Endometrium (tissue), 2 donors: Measurements from ENCODE around the gene ZNF780A.
"Not testable (repeated sequence)": the region's sequence is repeated elsewhere in the genome, so short reads cannot be mapped to it uniquely, and the experiment has no call there.

Experiments
- FAIRE-seq: peaks from 2 replicates; lab custom pipeline; 2012; peaks lifted over from hg19 to GRCh38; lab: Jason Lieb, UNC
- donor health status: control.
- donor health status: control.

ZNF780A gene

DNA sequence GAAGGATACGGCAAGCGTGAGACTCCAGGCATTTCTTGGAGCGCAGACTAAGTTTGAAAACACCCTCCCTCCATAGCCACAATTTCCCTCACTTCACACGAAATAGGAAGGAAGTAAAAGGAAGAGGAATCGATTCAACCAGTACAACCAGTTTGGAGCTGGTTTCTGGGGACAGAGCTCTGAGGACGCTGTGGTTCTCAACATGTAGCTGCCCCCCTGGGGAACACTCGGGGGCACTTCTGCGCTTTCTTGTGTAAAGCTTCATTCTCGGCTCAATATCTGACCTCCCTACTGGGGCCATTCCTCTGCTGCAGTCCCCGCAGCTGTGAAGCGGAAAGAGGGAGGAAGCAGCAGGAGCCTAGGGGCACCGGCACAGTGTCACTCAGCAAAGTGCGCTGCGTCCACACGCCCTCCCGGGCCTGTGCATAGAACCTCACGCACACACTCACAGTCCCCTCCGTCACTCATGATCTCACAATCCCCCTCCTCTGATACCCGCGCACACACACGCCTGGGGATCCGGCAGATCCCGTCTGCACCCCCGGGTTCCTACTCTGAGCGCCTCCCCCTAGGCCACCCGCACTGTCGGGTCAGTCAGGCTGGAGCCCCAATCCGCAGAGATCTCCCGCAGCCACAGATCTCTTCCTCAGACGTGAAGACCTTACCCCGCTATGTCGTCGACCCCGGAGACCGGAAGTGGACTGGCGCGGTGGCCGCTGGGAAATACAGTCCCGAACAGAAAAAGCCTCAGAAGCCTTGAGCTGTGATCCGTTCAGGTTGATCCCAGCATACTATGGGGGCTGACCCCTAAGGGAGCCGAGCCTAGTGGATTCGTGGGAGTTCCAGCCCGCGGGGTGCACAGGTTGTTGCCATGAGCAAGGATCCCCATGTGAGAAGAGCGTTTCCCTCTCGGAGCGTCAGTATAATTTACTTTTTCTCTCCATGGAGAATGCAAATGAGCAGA is at the start of gene ZNF780A:
Gene ZNF780A (minus strand): TSS at position 703 of the 964 bp plus-strand sequence. CDS start 6,190 bp downstream, outside the sequence.
- FAIRE-seq = no peak

DNA sequence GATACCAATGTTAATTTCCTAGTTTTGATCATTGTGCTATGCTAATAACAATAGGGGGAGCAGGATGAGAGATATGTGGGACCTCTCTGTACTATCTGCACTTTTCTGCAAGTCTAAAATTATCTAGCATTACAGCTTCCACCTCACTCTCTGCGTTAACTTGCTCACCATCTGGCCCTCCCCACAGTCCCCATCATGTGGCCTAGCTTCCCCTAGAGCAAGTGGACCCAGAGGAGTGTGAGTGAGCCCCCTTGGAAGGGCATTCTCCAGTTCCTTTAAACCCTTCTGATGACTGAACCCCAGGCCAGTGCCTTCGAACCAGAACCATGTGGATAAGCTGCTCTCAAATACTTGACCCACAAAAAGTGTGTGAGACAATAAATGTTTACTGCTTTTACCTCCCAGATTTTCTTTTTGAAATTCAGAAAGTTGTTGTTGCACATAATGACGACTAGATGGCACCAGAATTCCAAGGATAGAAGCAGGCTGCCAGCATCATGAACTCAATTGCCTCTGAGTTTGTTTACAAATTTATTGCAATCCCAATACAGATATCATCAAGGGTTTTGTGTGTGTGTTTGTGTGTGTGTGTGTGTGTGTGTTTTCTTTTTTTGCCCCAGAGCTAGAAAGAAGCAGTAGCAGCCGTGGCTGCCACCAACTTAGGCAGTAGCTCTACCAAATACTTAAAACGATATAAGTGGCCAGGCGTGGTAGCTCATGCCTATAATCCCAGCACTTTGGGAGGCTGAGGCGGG is 49.0 kb upstream of the ZNF780A start:
- peak; percentile 92 for FAIRE-seq

DNA sequence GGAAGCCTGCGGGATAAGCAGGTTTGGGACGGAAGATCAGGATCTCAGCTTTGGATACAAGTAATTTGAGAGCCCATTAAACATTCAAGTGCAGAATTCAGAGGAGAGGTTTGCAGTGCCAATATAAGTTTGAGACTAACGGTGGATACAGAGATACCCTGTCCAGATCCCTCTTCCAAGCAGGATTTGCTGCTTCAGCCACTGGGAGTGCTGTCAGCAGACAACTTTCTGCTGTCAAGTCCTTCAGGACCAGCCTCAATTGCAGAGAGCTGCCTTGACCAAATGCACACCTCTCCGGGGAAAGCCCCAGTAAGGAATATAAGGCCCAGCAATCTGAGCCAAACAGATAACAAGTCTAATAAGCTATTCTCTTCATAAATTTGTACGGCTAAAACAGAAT is 46.1 kb upstream of the ZNF780A start:
- FAIRE-seq = no peak

DNA sequence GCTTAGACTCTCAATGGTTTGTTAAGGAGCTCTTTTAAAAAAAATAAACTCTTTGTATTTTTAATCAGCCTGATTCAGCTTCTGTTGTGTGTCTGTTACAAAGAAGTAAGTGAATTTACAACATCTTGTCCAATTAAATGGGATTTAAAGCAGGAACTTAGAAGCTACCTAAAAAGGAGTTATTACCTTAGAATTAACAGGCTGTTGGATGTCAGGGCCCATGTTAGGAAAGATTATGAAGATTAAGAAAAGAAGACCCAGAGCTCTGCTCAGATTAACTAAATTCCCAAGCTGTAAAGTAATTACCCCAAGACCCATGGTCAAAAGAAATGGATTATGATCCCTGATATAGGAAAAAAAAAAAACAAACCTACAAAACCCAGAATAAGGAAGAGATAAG is 44.1 kb upstream of the ZNF780A start:
- no peak for FAIRE-seq

DNA sequence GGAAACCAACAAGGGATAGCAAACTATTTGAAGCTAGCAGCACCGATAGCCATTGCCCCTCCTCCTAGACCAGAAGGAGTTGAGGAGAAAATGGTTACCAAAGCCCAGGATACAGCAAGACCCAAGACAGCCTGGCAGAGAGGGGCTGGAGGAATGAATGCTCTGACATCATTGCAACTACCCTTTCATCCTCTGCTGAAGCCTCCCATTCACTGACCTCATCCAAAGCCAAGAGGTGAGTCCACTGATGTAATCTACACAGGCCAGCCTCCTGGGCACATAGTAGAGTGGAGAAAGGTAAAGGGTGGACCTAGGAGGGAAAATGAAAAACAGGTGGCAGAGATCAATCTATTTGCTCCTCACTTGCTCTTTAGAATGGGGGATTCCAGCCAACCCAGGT is 42.7 kb upstream of the ZNF780A start:
- no peak for FAIRE-seq

DNA sequence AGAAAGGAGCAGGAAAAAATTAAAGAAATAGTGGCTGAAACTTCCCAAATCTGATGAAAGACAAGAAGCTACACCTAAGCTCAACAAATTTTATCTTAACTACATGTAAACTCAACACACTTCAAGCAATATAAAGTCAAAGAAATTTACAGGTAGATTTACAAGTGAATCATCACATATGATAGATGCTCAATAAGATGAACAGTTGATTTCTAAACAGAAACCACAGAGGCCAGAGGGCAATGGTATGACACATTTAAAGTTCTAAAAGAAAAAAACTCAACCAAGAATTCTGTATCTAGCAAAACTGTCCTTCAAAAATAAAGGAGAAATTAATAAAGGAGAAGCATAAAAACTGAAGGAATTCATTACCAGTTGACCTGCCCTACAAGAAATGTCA is 39.3 kb upstream of the ZNF780A start:
- FAIRE-seq = no peak

DNA sequence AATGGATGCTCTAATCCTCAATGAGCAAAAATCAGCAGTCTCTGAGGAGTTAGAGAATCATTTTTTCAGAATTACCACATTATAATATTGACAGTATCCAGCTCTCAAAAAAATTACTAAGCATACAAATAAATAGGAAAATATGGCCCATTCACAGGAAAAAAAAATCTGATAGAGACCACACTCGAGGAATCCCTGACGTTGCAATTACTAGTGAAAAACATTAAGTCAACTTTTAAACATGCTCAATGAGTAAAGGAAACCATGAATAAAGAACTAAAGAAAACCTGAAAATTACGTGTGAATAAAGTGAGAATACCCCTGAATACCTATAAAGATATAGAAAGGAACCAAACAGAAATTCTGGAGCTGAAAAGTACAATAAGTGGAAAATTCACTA is 38.7 kb upstream of the ZNF780A start:
- no peak for FAIRE-seq

DNA sequence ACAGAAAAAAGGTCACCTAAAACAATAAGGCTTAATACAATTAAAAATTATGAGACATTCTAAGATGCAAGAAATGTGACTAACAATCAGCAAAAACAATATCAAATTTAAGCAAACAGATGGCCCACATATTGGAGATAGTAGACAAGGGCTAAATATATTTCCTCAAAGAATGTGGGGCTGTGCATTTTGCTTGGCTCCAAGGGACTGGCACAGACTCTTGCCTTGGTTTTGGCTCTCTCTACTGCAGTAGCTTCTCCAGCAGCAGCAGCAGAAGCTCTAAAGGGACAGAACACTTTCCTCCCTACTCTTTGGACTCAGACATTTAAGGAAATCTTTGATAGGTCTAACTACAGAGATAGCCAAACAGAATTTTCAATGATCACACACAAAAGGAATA is 38.2 kb upstream of the ZNF780A start:
- no peak for FAIRE-seq

DNA sequence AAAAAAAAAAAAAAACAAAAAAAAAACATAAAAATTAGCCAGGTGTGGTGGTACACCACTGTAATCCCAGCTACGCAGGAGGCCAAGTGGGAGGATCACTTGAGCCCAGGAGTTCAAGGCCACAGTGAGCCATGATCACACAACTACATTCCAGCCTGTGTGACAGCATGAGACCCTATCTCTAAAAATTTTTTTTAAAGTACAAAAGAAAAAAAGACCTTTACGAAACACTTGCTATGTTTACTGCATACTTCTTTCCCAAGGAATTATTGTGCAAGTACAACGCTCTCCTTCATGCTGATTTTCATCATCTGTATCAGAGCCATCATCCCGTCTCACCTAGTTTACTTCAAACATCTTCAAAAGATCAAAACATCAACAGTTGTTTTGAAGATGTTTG is 28.6 kb upstream of the ZNF780A start:
- FAIRE-seq = no peak

DNA sequence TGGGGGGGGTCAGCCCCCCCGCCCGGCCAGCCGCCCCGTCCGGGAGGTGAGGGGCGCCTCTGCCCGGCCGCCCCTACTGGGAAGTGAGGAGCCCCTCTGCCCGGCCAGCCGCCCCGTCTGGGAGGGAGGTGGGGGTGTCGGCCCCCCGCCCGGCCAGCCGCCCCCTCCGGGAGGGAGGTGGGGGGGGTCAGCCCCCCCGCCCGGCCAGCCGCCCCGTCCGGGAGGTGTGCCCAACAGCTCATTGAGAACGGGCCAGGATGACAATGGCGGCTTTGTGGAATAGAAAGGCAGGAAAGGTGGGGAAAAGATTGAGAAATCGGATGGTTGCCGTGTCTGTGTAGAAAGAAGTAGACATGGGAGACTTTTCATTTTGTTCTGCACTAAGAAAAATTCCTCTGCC is 27.9 kb upstream of the ZNF780A start:
- FAIRE-seq = not testable (repeated sequence)

DNA sequence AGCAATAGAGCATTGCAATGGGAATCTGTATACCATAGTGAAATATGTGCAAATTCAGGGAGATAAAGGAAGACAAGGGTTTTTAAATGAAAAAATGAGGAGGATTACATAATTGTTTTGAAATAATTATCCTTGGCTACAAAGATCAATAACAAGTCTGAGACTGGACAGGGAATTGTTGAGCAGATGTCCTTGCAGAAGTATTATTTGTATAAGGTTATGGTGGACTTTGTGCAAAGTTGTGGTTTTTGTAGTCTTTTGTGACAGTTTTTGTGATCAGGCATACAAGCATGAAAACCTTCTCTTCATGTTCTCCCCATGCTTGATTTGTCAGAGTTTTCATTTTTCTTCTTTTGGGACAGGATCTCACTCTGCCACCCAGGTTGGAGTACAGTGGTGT is 25.3 kb upstream of the ZNF780A start:
- no peak for FAIRE-seq

DNA sequence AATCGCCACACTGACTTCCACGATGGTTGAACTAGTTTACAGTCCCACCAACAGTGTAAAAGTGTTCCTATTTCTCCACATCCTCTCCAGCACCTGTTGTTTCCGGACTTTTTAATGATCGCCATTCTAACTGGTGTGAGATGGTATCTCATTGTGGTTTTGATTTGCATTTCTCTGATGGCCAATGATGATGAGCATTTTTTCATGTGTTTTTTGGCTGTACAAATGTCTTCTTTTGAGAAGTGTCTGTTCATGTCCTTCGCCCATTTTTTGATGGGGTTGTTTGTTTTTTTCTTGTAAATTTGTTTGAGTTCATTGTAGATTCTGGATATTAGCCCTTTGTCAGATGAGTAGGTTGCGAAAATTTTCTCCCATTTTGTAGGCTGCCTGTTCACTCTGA is 23.4 kb upstream of the ZNF780A start:
- not testable (repeated sequence) for FAIRE-seq

DNA sequence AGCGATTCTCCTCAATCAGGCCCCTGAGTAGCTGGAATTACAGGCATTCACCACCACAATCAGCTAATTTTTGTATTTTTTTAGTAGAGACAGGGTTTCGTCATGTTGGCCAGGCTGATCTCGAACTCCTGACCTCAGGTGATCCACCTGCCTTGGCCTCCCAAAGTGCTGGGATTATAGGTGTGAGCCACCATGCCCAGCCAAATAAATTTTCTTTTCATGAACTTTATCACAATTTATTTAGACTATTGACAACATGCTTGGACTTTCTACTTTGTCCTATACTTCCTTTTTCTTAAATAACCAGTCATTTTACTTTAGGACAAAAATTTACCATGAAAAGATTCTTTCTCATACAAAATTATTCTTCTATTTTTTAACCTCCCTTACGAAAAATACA is 21.5 kb upstream of the ZNF780A start:
- FAIRE-seq = not testable (repeated sequence)

DNA sequence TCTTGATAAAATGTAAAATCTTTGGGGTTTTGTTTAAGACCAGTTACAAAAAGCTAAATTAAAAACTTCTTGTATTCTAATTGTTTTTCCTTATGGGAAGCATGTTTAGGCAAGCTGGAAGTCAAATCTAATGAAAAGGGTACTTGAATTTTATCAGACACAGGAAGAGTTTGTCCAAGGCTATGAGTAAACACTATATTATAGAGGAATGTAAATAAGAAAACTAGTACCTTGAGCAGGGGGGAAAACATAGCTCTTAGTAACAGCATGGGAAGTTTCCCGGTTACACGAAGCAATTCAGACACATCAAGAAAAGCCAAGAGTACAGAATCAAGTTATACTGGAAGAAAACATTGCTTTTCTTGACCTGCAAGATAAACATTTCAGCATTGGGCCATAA is 19.8 kb upstream of the ZNF780A start:
- FAIRE-seq = no peak

DNA sequence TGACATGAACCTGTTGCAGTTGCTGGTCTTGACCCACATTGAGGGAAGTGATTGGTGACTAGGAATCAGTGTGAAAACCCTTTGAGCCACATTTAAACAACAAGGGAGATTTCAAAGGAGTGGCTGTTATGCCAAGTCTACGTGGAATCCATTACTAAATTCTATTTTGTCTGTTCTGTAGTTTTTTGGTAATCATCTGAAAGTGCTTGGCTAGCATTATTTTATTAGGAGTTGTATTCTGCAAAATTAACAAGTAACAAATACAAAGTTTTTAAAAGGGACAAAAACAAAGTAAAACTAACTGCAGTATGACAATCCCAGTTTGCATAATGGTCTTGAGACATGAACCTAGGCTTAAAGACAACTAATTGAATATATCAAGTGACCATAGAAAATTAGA is 14.0 kb upstream of the ZNF780A start:
- FAIRE-seq = no peak

DNA sequence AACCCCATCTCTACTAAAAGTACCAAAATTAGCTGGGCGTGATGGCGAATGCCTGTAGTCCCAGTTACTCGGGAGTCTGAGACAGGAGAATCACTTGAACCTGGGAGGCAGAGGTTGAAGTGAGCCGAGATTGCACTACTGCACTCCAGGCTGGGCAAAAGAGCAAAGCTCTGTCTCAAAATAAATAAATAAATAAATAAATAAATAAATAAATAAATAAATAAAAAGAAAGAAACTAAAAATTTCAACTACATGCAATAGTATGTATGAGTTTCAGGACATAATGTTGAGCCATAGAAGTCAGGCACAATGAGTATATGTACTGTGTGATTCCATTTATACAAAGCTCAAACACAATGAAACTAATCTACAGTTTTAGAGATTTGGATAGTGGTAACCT is 12.9 kb upstream of the ZNF780A start:
- FAIRE-seq = no peak

DNA sequence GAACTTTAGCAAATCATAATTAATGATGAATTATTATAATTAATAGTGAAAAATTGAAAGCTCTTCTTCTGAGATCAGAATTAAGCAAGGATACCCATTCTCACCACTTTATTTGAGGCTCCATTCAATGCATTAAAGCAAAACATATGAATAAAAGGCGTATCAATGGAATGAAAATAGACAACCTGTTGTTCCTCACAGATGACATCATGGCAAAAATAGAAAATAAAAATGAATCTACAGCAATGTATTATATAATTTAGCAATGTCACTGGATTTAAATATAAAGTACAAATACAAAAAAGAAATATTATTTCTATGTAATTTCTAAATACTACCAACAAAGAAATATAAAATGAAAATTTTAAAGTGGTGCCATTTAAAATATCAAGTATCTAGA is 11.1 kb upstream of the ZNF780A start:
- FAIRE-seq = no peak

DNA sequence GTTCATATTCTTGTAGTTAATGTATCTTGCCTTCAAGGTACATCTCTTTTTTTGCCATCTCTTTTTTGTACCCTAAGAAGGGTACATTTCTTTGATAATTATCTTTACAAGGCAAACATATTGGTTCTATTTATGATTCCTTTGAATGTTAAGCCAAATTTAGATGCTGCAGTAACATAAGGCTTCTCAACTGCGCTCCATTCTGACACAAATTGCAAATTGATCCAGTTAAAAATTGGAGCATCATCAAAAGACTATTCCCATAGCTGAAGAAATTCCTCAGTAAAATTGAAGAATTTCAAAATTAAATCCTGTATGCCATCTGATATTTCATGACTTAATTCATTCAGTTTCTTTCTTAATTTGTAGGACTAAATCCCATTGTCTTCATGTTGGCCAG is 2.7 kb upstream of the ZNF780A start:
- no peak for FAIRE-seq

DNA sequence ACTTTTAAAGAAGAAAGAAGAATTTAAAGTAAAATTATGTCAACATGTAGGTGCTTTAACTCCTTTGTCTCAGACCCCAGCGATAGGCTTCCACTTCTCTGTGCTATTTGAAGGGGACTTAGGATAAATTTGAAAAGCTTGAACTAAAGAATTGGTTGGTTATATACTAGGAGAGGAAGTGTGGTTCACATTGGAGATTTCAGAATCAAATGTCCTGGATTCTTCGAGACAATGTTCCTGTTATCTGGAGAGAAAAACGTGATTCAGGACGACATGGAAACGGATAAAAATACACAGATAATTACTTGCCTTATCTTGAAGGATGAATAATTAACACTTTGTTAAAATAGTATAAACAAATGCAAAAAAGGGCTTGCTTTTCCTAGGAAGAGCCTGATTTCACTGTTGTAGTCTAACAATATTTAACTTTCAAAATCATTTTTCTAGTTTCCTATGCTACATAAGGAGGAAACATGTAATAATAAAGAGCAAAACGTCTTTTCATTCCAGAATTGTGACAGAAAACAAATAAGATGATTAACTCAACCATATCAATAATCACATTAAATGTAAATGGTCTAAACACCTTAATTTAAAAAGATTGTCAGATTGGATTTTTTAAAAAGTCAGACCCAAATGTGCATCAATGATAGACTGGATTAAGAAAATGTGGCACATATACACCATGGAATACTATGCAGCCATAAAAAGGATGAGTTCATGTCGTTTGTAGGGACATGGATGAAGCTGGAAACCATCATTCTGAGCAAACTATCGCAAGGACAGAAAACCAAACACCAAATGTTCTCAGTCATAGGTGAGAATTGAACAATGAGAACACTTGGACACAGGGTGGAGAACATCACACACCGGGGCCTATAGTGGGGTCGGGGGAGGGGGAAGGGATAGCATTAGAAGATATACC is 724 bp upstream of the ZNF780A start:
- FAIRE-seq = no peak

DNA sequence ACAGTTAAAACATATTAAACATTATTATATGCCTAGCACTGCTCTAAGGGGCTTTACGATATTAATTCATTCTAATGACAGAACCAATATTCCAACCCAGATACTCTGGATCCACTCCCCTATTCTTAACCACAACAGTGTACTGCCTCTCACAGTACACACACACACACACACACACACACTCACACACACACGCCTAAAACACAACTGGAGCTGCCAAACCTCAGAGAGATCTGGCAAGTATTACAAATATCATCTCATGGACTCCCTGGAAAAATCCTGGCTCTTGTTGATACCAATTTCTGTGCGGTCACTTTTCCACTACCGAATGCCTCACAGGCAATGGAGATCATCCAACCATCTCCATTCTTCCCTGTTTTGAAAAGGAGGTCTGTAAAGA is 1.3 kb downstream of the ZNF780A start:
- no peak for FAIRE-seq

DNA sequence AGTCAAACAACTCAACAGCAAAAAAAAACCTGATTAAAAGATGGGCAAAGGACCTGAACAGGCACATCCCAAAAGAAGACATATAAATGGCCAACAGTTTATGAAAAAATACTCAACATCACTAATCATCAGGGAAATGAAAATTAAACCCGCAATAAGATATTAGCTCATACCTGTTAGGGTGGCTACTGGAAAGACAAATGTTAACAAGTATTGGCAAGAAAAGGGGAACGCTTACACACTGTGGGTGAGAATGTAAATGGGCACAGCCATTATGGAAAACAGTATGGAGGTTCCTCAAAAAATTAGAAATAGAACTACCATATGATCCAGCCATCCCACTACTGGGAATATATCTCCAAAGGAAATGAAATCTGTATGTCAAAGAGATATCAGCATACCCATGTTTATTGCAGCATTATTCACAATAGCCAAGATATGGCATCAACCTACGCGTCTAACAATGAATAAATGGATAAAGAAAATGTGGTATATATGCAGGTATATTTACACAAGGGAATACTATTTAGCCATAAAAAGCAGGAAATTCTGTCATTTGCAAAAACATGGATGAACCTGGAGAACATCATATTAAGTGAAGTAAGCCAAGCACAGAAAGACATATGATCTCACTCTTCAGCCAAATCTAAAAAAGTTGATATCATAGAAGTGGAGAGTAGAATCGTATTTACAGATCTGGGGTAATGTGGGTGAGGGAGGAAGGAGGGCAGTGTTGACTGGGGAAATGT is 2.3 kb downstream of the ZNF780A start:
- FAIRE-seq = no peak

DNA sequence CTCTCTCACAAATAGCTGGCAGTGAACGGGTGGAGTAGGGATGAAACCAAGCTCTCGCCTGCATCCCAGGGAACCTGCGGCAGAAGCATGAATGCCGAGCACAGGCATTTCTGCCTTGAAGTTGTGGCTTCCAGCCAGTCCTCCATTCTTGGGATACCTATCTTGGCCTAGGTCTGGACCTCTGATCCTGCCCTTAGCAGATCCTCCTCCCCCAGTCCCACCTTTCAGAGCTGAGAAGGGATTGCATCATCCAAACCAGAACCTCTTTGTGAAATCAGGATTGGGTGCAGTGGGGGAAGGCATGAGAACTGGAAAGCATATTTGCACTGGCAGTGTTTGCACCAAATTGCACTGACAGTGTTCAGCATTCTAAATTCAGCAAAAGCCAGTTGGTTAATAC is 5.8 kb downstream of the ZNF780A start:
- no peak for FAIRE-seq
